Panc1 (cell line): ENCODE measurements around the gene ARHGEF28.

Experiments used
- CTCF ChIP-seq: fragments of 450-650 bp; IDR thresholded peaks from 2 replicates; pipeline ENCODE4 v1.5.1; 2017; ENCODE audit warnings: mild to moderate bottlenecking
- POLR2AphosphoS5 ChIP-seq: IDR thresholded peaks from 2 replicates; pipeline ENCODE4 v1.6.1; 2012; ENCODE audit warnings: mild to moderate bottlenecking, low read depth, low read length, moderate library complexity
- SIN3A ChIP-seq: IDR thresholded peaks from 2 replicates; pipeline ENCODE4 v1.6.1; 2012; ENCODE audit warnings: low read depth, mild to moderate bottlenecking, low read length, moderate library complexity, borderline replicate concordance; ENCODE audit not compliant: insufficient read depth
- TCF7L2 ChIP-seq: IDR thresholded peaks from 2 replicates; pipeline ENCODE4 v1.6.1; 2011; ENCODE audit warnings: mild to moderate bottlenecking, low read depth, low read length, inconsistent platforms
- TF ChIP-seq, protein P1 (sequence below), 2 experiments: IDR thresholded peaks; 2 replicates each; pipeline ENCODE4 v1.6.1; 2011 to 2012; ENCODE audit warnings: low read depth in 2 of 2, control low read depth in 1 of 2, low read length in 1 of 2, mild to moderate bottlenecking in 1 of 2, moderate library complexity in 1 of 2; ENCODE audit not compliant: insufficient read depth in 1 of 2

DNA sequence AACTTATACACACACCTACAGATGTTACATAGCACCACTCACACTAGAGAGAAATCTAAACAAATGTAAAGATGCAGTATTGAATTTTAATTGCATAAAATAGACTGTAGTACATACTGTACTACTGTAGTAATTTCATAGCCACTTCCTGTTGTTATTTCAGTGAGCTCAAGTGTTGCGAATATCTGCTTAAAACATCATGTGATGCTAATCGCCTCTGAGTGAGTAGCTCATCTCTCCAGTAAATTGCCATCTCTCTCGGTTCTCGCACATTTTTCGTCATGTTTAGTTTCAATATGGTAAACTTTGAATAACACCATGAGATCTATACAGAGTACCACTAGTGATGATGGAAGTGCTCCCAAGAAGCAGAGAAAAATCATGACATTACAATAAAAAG, 22.0 kb upstream of the ARHGEF28 start:
- TF ChIP-seq CTCF = no peak
- TF ChIP-seq, protein P1, sequence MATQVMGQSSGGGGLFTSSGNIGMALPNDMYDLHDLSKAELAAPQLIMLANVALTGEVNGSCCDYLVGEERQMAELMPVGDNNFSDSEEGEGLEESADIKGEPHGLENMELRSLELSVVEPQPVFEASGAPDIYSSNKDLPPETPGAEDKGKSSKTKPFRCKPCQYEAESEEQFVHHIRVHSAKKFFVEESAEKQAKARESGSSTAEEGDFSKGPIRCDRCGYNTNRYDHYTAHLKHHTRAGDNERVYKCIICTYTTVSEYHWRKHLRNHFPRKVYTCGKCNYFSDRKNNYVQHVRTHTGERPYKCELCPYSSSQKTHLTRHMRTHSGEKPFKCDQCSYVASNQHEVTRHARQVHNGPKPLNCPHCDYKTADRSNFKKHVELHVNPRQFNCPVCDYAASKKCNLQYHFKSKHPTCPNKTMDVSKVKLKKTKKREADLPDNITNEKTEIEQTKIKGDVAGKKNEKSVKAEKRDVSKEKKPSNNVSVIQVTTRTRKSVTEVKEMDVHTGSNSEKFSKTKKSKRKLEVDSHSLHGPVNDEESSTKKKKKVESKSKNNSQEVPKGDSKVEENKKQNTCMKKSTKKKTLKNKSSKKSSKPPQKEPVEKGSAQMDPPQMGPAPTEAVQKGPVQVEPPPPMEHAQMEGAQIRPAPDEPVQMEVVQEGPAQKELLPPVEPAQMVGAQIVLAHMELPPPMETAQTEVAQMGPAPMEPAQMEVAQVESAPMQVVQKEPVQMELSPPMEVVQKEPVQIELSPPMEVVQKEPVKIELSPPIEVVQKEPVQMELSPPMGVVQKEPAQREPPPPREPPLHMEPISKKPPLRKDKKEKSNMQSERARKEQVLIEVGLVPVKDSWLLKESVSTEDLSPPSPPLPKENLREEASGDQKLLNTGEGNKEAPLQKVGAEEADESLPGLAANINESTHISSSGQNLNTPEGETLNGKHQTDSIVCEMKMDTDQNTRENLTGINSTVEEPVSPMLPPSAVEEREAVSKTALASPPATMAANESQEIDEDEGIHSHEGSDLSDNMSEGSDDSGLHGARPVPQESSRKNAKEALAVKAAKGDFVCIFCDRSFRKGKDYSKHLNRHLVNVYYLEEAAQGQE (IDR thresholded peaks at IDR 0.05; ENCODE audit: insufficient read depth in 1 of 2, low read depth in 2 of 2, low read length in 1 of 2) = no peak
- TF ChIP-seq POLR2AphosphoS5 = no peak
- no peak for TF ChIP-seq TCF7L2
- no peak for TF ChIP-seq SIN3A
